ENCODE data around the gene TM6SF1.
A peak's percentile ranks its signal among the peaks of the same experiment; 100 is the strongest.
"Not testable (repeated sequence)": the region's sequence is repeated elsewhere in the genome, so short reads cannot be mapped to it uniquely, and the experiment has no call there.

The TM6SF1 gene

GRCh38 chr15:83065431-83065830 lies 42.0 kb upstream of the TM6SF1 start:
- no peak for DNase-seq (ENCODE audit: low spot score)
- no peak for TF ChIP-seq CTCF (IDR thresholded peaks at IDR 0.05; ENCODE audit: extremely low read depth, insufficient read depth, missing control alignments)
- in situ Hi-C loops (cut with MboI; ENCODE audit: low pct_unique_long_range_greater_than_20kb, low sequenced_read_pairs, unreplicated experiment) = no loop called here

- no peak for DNase-seq (ENCODE audit: low spot score)
- in situ Hi-C loops (cut with MboI; ENCODE audit: low pct_unique_long_range_greater_than_20kb, low sequenced_read_pairs, unreplicated experiment) = no loop called here
- no peak for TF ChIP-seq CTCF (IDR thresholded peaks at IDR 0.05; ENCODE audit: extremely low read depth, insufficient read depth, missing control alignments)
Observed at GRCh38 chr15:83066034-83066733, 41.3 kb upstream of the TM6SF1 start.

GRCh38 chr15:83066734-83067637 lies 40.5 kb upstream of the TM6SF1 start, which contains the start of gene BTBD1:
Gene BTBD1, minus strand, starts transcription at chr15:83067252. Its CDS starts 101 bp downstream, at chr15:83067151.
- peak; percentile 8 for TF ChIP-seq CTCF (IDR thresholded peaks at IDR 0.05; ENCODE audit: extremely low read depth, insufficient read depth, missing control alignments)
- peak; percentile 97 for DNase-seq (ENCODE audit: low spot score)
- in situ Hi-C loops (cut with MboI; ENCODE audit: low pct_unique_long_range_greater_than_20kb, low sequenced_read_pairs, unreplicated experiment) = no loop called here

- DNase-seq (ENCODE audit: low spot score) = no peak
- no peak for TF ChIP-seq CTCF (IDR thresholded peaks at IDR 0.05; ENCODE audit: extremely low read depth, insufficient read depth, missing control alignments)
- in situ Hi-C loops (cut with MboI; ENCODE audit: low pct_unique_long_range_greater_than_20kb, low sequenced_read_pairs, unreplicated experiment) = no loop called here
Observed at GRCh38 chr15:83067638-83067962, 39.8 kb upstream of the TM6SF1 start.

GRCh38 chr15:83068054-83068453 lies 39.4 kb upstream of the TM6SF1 start:
- no peak for TF ChIP-seq CTCF (IDR thresholded peaks at IDR 0.05; ENCODE audit: extremely low read depth, insufficient read depth, missing control alignments)
- in situ Hi-C loops (cut with MboI; ENCODE audit: low pct_unique_long_range_greater_than_20kb, low sequenced_read_pairs, unreplicated experiment) = no loop called here

GRCh38 chr15:83069211-83069642 lies 38.2 kb upstream of the TM6SF1 start:
- DNase-seq (ENCODE audit: low spot score); in situ Hi-C loops (cut with MboI; ENCODE audit: low pct_unique_long_range_greater_than_20kb, low sequenced_read_pairs, unreplicated experiment): not testable (repeated sequence)

More at GRCh38 chr15:83068054-83068453, 39.4 kb upstream of the TM6SF1 start:
- no peak for DNase-seq (ENCODE audit: low spot score)

Data from GM13977 (cell line).